ENCODE results near the gene DHX35. TPM values are rescaled to one million over a fixed set of nuclear protein-coding genes. Genes with fewer than 3 reads are reported as not detected.

The DHX35 gene
- total and polyA plus RNA-seq, 2 of the 8 experiments (the other 6 are each of a cell fraction or from before 2014, with no cell fraction given) = 21.9 to 27.7 TPM

GRCh38 chr20:39016041-39016440 is 53.9 kb downstream of the DHX35 start:
- Histone ChIP-seq H2BK5ac (ENCODE audit: low read depth, low read length) (no peak overlapping the region), H3K27ac (ENCODE audit: low read depth, low read length) (no peak overlapping the region), H3K27me3 (replicated peaks in 1 of 4; ENCODE audit: control insufficient read depth in 3 of 4, extremely low read depth in 1 of 4, insufficient read depth in 3 of 4, low read length in 3 of 4) (no peaks in the 10 kb centered on the region), H3K79me1 (ENCODE audit: low read depth, low read length) (no peaks in the 10 kb centered on the region), H4K91ac (replicated peaks; ENCODE audit: insufficient read length, low read length) (no peak overlapping the region), H2BK120ac (replicated peaks; ENCODE audit: low read depth, low read length) (no peak overlapping the region), H2BK12ac (ENCODE audit: low read depth, low read length) (no peak overlapping the region), H3K14ac (ENCODE audit: insufficient read length) (no peak overlapping the region), H3K4me3 (ENCODE audit: extremely low read depth in 1 of 4, insufficient read depth in 2 of 4, low read depth in 3 of 4, low read length in 4 of 4) (no peak overlapping the region), H3K4me1 (replicated peaks in 1 of 4; ENCODE audit: control insufficient read depth in 3 of 4, insufficient read depth in 4 of 4, low read length in 3 of 4) (0 out of 7 replicates have a peak, but pooled peaks cover 0 to 1% (median 0%) of the 10 kb centered on the region in 4 experiments), H2BK15ac (ENCODE audit: low read length) (no peak overlapping the region), H3K23ac (ENCODE audit: insufficient read length) (no peak overlapping the region), H3K18ac (ENCODE audit: extremely low read depth, low read length) (no peak overlapping the region), H4K8ac (ENCODE audit: extremely low read depth, insufficient read depth, low read length) (no peak overlapping the region), H2AFZ (ENCODE audit: low read length) (no peak overlapping the region), H3K4me2 (ENCODE audit: insufficient read depth in 1 of 2, low read depth in 2 of 2, low read length in 2 of 2) (no peak overlapping the region), H3K9me3 (ENCODE audit: insufficient read depth in 2 of 2, low read depth in 1 of 2, low read length in 1 of 2) (no peaks in the 10 kb centered on the region), H3K36me3 (ENCODE audit: control insufficient read depth in 2 of 4, insufficient read depth in 4 of 4, low read length in 3 of 4) (peaks cover 0 to 43% (median 25%) of the 10 kb centered on the region in 4 experiments), H2BK20ac (ENCODE audit: low read length) (no peak overlapping the region), H3K79me2 (ENCODE audit: control insufficient read depth in 1 of 2, insufficient read depth in 2 of 2, low read length in 2 of 2) (no peaks in the 10 kb centered on the region), H3K23me2 (ENCODE audit: low read depth, low read length) (no peaks in the 10 kb centered on the region), H3K56ac (replicated peaks; ENCODE audit: insufficient read length, low read depth, low read length) (no peak overlapping the region), H4K20me1 (replicated peaks in 1 of 2; ENCODE audit: control insufficient read depth in 1 of 2, insufficient read depth in 2 of 2, low read length in 2 of 2) (peaks cover 0 to 2% of the 10 kb centered on the region in 2 experiments), H4K5ac (ENCODE audit: insufficient read length, low read depth, low read length) (no peak overlapping the region), H3K4ac (replicated peaks; ENCODE audit: insufficient read length, low read depth, low read length) (no peak overlapping the region), H2AK5ac (ENCODE audit: low read depth, low read length) (no peak overlapping the region), H3K9ac (replicated peaks in 1 of 4; ENCODE audit: extremely low read depth in 1 of 4, low read depth in 3 of 4, low read length in 3 of 4) (no peak overlapping the region)
- TF ChIP-seq JUND (IDR thresholded peaks at IDR 0.05; ENCODE audit: low read length) = no peak
- TF ChIP-seq CTBP2 (IDR thresholded peaks at IDR 0.05; ENCODE audit: borderline replicate concordance, insufficient read depth, insufficient read length, low read length) = no peak
- TF ChIP-seq SP4 (IDR thresholded peaks at IDR 0.05; ENCODE audit: low read length) = no peak
- no peak for TF ChIP-seq SAP30 (IDR thresholded peaks at IDR 0.05; ENCODE audit: insufficient read depth, insufficient replicate concordance, low read length)
- no peak for TF ChIP-seq POU5F1 (IDR thresholded peaks at IDR 0.05; ENCODE audit: low read depth, low read length)
- no peak for TF ChIP-seq EGR1 (IDR thresholded peaks at IDR 0.05; ENCODE audit: borderline replicate concordance, low read depth, low read length)
- TF ChIP-seq KDM1A (IDR thresholded peaks at IDR 0.05; ENCODE audit: borderline replicate concordance, low read length) = no peak
- TF ChIP-seq RFX5 (IDR thresholded peaks at IDR 0.05; ENCODE audit: borderline replicate concordance, low read depth, low read length) = no peak
- no peak for TF ChIP-seq HDAC2 (IDR thresholded peaks at IDR 0.05; ENCODE audit: borderline replicate concordance in 1 of 2, low read depth in 2 of 2, low read length in 2 of 2)
- ChIA-PET CTCF (ENCODE audit: partially characterized antibody) (no interaction called here), POLR2A (ENCODE audit: partially characterized antibody) (interaction anchor here (1.3 kb wide), 1 partner anchor 12 kb away, joined by 3 read pairs; no protein-coding TSS in a partner anchor)
- 91% methylated on average over 3 of the region's 3 CpGs; no CpG with 5 or more reads in 1 of the 2 experiments for WGBS, 2 experiments (ENCODE audit: extremely low coverage in 1 of 2, insufficient coverage in 1 of 2, insufficient read length in 1 of 2, insufficient replicate concordance in 2 of 2, low coverage in 1 of 2, low lambda C conversion rate in 2 of 2, missing lambda C conversion rate in 1 of 2)
- FAIRE-seq (no peak), DNase-seq (ENCODE audit: low read depth in 1 of 2, low spot score in 2 of 2) (no peak)
